Measurements from ENCODE around the gene CWC25. TPM values are rescaled to one million over a fixed set of nuclear protein-coding genes. Genes with fewer than 3 reads are reported as not detected.

CWC25 gene
- total and polyA plus RNA-seq, 2 of the 13 experiments (the other 11 are each of a cell fraction or from before 2014, with no cell fraction given) = 15.6 to 22.7 TPM

DNA sequence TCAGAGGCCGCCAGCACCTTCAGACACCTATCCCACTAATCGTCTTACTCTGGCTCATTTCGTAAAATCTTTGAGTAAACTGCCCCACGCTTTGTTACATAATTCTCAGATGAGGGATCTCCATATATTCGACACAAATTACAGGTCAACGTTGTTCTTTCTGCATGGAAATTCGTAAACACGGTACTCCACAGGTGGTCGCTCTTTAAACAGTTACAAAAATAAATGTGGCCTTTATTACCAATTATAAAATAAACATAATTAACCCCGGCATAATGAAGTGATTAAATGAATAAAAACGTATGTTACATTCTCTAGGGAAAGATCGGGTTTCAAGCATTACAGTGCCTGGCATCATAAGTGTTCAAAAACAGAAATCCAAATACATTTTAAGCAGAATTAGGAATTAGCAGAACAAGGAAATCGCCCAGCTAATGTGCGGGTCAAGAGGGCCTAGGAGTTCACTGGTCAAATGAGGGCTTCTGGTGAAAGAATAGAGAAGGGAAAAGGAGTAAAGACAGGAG, 24.8 kb downstream of the CWC25 start (continued):
- TF ChIP-seq, protein P1, sequence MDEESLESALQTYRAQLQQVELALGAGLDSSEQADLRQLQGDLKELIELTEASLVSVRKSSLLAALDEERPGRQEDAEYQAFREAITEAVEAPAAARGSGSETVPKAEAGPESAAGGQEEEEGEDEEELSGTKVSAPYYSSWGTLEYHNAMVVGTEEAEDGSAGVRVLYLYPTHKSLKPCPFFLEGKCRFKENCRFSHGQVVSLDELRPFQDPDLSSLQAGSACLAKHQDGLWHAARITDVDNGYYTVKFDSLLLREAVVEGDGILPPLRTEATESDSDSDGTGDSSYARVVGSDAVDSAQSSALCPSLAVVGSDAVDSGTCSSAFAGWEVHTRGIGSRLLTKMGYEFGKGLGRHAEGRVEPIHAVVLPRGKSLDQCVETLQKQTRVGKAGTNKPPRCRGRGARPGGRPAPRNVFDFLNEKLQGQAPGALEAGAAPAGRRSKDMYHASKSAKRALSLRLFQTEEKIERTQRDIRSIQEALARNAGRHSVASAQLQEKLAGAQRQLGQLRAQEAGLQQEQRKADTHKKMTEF (CRISPR knock-in tag; IDR thresholded peaks at IDR 0.05) = no peak
- TF ChIP-seq ATRX (CRISPR knock-in tag; IDR thresholded peaks at IDR 0.05; ENCODE audit: borderline replicate concordance) (no peak), ZNF350 (CRISPR knock-in tag; IDR thresholded peaks at IDR 0.05; ENCODE audit: borderline replicate concordance, low read depth) (no peak), ATF1 (CRISPR knock-in tag; IDR thresholded peaks at IDR 0.05) (no peak; the same call in 1 of the 2 replicates), ZBTB21 (CRISPR knock-in tag; IDR thresholded peaks at IDR 0.05) (no peak), ZNF644 (CRISPR knock-in tag; IDR thresholded peaks at IDR 0.05; ENCODE audit: low read depth) (no peak), NFE2L2 (IDR thresholded peaks at IDR 0.05; ENCODE audit: low read length) (no peak), TBP (CRISPR knock-in tag; IDR thresholded peaks at IDR 0.05) (no peak), ZZZ3 (CRISPR knock-in tag; IDR thresholded peaks at IDR 0.05; ENCODE audit: borderline replicate concordance) (no peak), SMAD3 (CRISPR knock-in tag; IDR thresholded peaks at IDR 0.05) (no peak), ZNF264 (CRISPR knock-in tag; IDR thresholded peaks at IDR 0.05) (0 out of 2 replicates have a peak, but pooled peaks have one; percentile 57), RFX5 (IDR thresholded peaks at IDR 0.05; ENCODE audit: low read depth, low read length) (no peak), RELA (CRISPR knock-in tag; IDR thresholded peaks at IDR 0.05) (no peak), ZBTB8A (CRISPR knock-in tag; IDR thresholded peaks at IDR 0.05; ENCODE audit: borderline replicate concordance, low read depth) (no peak), JUN (CRISPR knock-in tag; IDR thresholded peaks at IDR 0.05) (no peak)
- TF ChIP-seq, protein P2, sequence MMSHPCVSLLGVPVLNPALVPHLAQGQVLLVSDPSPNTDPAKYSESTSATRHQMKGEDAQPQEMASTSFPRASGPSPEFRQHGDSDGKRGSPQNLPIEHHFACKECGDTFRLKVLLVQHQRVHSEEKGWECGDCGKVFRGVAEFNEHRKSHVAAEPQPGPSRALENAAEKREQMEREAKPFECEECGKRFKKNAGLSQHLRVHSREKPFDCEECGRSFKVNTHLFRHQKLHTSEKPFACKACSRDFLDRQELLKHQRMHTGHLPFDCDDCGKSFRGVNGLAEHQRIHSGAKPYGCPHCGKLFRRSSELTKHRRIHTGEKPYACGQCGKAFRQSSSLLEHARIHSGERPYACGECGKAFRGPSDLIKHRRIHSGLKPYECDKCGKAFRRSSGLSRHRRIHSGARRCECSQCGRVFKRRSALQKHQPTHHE (CRISPR knock-in tag; IDR thresholded peaks at IDR 0.05; ENCODE audit: borderline replicate concordance) = no peak
- TF ChIP-seq, protein P3, sequence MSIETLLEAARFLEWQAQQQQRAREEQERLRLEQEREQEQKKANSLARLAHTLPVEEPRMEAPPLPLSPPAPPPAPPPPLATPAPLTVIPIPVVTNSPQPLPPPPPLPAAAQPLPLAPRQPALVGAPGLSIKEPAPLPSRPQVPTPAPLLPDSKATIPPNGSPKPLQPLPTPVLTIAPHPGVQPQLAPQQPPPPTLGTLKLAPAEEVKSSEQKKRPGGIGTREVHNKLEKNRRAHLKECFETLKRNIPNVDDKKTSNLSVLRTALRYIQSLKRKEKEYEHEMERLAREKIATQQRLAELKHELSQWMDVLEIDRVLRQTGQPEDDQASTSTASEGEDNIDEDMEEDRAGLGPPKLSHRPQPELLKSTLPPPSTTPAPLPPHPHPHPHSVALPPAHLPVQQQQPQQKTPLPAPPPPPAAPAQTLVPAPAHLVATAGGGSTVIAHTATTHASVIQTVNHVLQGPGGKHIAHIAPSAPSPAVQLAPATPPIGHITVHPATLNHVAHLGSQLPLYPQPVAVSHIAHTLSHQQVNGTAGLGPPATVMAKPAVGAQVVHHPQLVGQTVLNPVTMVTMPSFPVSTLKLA (IDR thresholded peaks at IDR 0.05) = no peak
- TF ChIP-seq, protein P4, sequence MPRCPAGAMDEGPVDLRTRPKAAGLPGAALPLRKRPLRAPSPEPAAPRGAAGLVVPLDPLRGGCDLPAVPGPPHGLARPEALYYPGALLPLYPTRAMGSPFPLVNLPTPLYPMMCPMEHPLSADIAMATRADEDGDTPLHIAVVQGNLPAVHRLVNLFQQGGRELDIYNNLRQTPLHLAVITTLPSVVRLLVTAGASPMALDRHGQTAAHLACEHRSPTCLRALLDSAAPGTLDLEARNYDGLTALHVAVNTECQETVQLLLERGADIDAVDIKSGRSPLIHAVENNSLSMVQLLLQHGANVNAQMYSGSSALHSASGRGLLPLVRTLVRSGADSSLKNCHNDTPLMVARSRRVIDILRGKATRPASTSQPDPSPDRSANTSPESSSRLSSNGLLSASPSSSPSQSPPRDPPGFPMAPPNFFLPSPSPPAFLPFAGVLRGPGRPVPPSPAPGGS (CRISPR knock-in tag; IDR thresholded peaks at IDR 0.05) = no peak
- TF ChIP-seq, protein P5, sequence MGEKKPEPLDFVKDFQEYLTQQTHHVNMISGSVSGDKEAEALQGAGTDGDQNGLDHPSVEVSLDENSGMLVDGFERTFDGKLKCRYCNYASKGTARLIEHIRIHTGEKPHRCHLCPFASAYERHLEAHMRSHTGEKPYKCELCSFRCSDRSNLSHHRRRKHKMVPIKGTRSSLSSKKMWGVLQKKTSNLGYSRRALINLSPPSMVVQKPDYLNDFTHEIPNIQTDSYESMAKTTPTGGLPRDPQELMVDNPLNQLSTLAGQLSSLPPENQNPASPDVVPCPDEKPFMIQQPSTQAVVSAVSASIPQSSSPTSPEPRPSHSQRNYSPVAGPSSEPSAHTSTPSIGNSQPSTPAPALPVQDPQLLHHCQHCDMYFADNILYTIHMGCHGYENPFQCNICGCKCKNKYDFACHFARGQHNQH (CRISPR knock-in tag; IDR thresholded peaks at IDR 0.05) = no peak
- TF ChIP-seq, protein P6, sequence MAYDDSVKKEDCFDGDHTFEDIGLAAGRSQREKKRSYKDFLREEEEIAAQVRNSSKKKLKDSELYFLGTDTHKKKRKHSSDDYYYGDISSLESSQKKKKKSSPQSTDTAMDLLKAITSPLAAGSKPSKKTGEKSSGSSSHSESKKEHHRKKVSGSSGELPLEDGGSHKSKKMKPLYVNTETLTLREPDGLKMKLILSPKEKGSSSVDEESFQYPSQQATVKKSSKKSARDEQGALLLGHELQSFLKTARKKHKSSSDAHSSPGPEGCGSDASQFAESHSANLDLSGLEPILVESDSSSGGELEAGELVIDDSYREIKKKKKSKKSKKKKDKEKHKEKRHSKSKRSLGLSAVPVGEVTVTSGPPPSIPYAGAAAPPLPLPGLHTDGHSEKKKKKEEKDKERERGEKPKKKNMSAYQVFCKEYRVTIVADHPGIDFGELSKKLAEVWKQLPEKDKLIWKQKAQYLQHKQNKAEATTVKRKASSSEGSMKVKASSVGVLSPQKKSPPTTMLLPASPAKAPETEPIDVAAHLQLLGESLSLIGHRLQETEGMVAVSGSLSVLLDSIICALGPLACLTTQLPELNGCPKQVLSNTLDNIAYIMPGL (CRISPR knock-in tag; IDR thresholded peaks at IDR 0.05; ENCODE audit: borderline replicate concordance in 1 of 2, low read depth in 1 of 2) = no peak

All from HepG2 (cell line).